ENCODE data around the gene EN1.

The EN1 gene

GRCh38 chr2:118842661-118843482, 4.6 kb downstream of the EN1 start:
- DNase-seq: no peak

- DNase-seq: no peak
These were observed 5.5 kb downstream of the EN1 start for GRCh38 chr2:118841828-118842461.

- no peak for DNase-seq
These were observed 6.0 kb downstream of the EN1 start for GRCh38 chr2:118841450-118841827.

- DNase-seq: no peak
These were observed 8.6 kb downstream of the EN1 start for GRCh38 chr2:118838741-118839455.

- DNase-seq: no peak
These were observed 9.8 kb downstream of the EN1 start for GRCh38 chr2:118837621-118838020.

GRCh38 chr2:118837067-118837466, 10.4 kb downstream of the EN1 start:
- no peak for DNase-seq

GRCh38 chr2:118836411-118836930, 11.0 kb downstream of the EN1 start:
- DNase-seq: no peak

GRCh38 chr2:118835746-118836410, 11.6 kb downstream of the EN1 start:
- no peak for DNase-seq

GRCh38 chr2:118834901-118835745, 12.3 kb downstream of the EN1 start:
- DNase-seq: no peak

GRCh38 chr2:118834440-118834810, 13.0 kb downstream of the EN1 start:
- DNase-seq: no peak

GRCh38 chr2:118833716-118834439, 13.6 kb downstream of the EN1 start:
- no peak for DNase-seq

GRCh38 chr2:118832791-118833715, 14.4 kb downstream of the EN1 start:
- DNase-seq: no peak

GRCh38 chr2:118832071-118832790, 15.2 kb downstream of the EN1 start:
- DNase-seq: no peak

GRCh38 chr2:118830881-118831280, 16.6 kb downstream of the EN1 start:
- DNase-seq: no peak

GRCh38 chr2:118830118-118830517, 17.3 kb downstream of the EN1 start:
- no peak for DNase-seq

- DNase-seq: no peak
These were observed 21.4 kb downstream of the EN1 start for GRCh38 chr2:118826093-118826492.

- no peak for DNase-seq
These were observed 23.8 kb downstream of the EN1 start for GRCh38 chr2:118823633-118824032.

GRCh38 chr2:118822572-118822971, 24.9 kb downstream of the EN1 start:
- no peak for DNase-seq

- no peak for DNase-seq
These were observed 25.4 kb downstream of the EN1 start for GRCh38 chr2:118822015-118822414.

GRCh38 chr2:118817469-118817868, 30.0 kb downstream of the EN1 start:
- no peak for DNase-seq
